Glomerular visceral epithelial cell (primary cell): ENCODE data around the gene FBXL7.

Experiments used
- DNase-seq: peaks from one replicate; pipeline ENCODE4 v3.0.0-alpha.2; 2016; ENCODE audit errors: extremely low spot score

The FBXL7 gene

DNA sequence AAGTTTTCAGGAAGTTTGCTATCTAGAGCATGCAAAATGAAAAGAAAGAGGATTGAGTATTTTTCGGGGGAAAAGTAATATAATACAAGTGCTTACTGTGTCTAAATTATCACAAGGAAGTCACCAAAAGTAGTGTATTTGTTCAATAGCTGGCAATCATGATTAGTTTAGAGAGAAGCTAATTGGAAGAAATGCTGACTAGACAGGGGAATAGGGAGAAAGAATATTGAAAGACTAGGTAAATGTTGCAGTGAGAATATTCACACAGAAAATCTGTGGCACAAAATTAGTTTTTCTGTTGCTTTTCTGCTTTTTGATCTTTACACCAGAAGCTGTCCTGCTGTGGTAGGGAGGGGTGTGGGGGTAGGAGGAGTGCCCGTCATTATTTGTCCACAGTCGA, 440.9 kb downstream of the FBXL7 start:
- DNase-seq: no peak

DNA sequence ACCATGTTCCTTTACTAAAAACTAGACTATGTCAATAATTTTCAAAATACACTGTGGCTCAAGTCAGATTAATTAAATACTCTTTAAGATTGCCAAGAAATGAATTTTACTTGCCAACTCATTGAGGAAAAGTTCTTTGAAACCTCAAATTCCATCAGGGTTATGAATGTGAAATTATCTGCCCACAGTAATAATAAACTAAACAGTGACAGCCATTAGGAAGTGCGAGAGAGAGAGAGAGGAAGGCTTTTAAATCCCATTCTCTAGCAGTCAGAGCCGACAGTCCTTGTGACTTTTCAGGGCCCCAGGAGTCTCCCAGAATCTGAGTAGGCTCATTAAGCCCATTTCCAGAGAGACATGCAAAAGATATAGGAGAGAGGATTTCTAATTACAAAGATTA, 443.5 kb downstream of the FBXL7 start:
- no peak for DNase-seq

DNA sequence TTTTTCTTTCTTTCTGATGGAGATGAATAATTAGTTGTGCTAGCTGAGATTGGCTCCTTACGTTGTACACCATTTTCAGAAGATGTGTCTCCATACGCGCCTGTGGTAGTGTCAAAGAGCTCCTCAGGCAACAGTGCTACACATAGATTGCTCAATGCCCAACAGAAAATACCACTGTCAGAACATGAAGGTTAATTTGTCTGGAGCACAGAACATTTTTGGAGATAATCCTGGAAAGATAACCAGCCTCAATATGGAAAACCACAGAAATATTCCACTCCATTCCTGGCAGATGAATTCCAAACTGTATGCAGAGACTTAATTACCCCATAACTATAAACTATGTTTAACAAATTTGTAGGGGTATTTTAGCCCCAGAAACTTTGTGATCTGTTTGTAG, 446.0 kb downstream of the FBXL7 start:
- DNase-seq: no peak

DNA sequence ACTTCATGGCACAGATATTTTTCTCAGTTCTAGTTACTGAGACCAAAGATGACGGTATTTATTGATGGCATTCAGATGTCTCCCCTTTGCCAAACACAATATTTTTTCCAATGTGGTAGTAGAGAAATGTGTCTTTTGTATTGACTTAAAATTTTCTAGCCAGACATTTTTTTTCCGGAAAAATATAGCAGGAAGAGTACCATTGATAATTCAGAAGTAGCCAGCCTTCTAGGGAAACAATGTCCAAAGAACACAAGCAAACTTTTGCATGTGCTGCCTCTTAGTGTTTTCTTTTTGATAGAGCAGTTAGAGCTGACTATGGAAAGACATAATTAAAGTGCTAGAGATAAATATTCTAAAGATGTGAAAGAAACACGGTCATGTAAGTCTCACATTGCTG, 448.2 kb downstream of the FBXL7 start:
- DNase-seq: no peak

DNA sequence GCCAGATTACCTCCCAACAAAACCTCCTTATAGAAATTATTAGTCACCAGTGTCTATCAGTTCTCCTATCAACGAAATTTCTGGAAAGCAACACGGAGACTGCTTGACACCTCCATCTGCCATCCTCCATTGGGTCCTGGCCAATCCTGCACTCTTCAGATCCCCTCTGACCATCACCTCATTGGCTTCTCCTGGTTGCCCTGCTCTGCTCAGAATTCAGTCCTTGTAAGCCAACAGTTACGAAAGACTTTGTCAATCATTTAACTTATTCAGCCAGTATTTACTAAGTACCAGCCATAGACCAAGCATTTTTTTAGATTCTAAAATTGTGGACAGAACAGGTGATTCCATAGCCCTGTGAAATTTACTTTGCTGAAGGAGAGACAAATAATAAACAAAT, 451.1 kb downstream of the FBXL7 start:
- no peak for DNase-seq

DNA sequence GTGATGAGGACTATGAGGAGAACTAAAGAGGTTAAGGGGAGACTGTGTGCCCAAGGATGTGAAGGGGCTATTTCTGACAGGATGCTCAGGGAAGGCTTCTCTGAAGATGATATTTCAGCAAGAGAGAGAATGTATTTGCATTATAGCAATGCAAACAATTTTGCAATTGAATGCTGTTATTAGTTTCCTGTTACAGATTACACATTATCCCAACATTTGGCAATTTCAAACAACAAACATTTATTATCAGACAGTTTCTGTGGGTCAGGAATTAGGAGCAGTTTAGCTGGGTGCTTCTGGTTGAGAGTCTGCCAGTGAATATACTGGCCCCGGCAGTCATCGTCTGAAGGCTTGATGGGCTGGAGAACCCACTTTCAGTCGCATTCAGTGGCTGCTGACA, 451.6 kb downstream of the FBXL7 start:
- DNase-seq: no peak

DNA sequence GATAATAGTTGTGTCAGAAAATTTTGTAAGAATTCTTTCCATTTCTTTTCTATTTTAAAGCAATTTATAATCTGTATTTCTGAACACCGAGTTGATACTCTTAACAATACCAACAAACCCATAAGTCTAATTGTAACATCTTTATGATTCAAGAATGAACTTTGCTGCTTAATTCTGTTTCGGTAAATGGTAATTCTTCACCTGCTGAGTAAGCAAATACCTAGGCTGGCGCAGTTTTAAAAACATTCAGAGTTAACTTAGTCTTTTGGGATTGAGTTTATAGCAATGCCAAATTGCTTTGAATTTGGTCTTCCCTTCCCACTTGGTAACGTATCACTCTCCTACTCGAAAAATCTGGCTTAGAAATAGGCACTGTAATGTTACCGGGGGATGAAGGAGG, 456.6 kb downstream of the FBXL7 start:
- DNase-seq: no peak

DNA sequence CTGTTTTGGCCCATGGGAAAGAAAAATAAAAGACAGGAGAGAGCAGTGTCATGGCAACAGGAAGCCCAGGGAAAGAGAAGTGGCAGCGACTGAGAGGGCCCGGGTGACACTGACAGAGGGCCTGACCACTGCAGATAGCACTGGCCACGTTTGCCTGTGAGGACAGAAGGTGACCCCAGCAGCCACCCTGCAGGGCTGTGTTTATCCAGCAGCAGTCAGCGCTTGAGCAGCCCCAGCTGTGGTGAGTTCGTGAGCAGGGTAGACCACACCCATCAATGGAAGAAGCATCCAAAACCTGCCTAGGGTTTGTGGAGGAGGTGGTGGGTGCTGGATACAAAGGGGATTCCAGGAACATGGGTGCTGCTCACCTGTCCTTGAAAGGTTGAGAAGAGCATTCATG, 457.1 kb downstream of the FBXL7 start:
- DNase-seq: no peak

DNA sequence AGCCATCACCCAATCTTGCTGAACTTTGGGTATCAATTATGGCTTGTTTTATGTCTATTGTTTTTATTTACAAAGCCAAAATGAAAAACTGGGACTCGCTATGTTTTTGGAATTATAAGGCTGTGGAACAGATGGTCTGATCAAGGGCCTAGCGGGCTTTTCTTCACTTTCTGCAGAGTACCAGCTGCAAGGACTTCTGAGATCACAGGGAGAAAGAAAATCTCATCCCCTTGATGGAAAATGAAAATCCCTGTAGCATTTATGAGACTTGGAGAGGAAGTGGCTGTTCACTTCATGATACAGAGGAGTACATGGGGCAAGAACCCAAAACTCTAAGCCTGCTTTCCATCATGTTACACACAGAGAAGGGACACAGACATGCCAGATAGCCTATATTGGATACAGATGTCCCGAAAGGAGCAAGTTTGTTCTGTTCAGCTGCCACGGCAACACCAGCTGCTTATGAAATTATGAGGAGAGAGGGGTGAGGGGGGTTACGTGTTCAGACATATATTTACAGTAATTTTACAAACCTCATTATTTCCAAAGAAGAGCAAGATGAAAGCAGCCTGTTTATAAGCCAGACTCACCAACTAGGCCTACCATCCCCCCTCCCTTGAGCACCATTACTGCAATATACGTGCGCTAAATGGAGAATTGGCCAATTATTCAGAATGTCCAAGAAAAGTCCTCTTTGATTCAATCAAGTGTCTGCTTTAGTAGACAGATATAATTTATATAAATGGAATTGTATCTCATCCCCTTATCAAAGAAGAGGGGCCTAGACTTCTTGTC, 459.6 kb downstream of the FBXL7 start:
- DNase-seq: no peak

DNA sequence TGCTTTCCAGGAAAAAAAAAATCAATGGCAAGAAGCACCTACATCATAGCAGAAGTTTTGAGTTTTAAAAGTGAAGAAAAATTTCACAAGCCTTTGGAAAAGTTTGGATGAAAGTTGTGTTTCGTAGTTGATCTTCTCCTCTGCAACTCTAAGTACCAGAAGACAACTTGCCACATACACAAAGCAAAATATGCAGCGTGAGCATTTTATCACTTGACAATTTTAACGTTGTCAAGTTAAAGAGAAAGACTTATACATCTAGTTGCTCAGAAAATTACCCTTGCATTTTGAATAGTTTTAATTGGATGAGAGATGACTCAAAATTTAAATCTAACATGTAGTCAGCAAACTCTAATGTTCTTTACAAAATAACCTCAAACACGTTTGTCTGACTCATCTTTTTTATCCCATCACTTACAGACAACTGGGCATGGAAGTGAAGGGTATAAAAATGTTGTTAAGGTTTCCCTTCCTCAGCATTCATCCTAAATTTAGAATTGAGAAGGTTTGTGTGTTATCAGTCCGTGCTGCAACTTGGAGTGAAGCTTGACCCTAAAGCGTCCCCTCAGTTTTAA, 466.2 kb downstream of the FBXL7 start:
- DNase-seq: no peak

DNA sequence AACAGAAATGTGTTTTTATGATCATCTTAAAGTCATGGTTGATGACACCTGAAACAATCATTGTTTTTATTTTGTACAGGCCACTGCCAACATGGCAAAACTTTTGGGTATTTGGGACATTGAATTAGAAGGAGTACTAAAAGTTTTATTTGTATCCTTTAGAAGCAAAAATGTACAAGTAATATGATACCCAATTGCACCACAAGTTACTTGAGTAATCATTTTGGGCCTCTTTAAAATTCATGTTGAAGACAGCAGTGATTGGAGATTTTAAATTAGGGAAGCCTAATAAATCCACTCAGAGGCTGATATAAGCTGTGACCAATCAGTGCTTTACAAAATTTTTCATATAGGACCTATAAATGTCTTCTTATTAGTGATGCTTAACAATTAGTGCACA, 466.7 kb downstream of the FBXL7 start:
- DNase-seq: no peak

DNA sequence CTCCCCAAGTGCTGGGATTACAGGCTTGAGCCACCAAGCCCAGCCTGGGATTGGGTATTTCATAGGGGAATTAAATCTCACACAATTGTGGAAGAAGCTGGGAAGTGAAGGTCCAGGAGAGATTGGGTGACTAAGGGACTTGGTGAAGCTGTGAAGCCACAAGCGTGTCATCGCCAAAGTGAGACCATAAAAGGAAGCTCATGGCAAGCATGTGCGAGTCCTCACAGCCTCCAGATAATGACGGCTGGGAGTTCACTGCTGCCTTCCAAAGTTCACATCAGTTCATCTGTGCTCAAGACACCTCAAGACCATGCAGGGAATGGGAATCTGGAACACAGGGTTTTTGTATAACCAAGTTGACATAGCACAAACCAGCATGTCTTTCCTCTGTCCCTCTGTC, 469.0 kb downstream of the FBXL7 start:
- DNase-seq: peak; percentile 18

DNA sequence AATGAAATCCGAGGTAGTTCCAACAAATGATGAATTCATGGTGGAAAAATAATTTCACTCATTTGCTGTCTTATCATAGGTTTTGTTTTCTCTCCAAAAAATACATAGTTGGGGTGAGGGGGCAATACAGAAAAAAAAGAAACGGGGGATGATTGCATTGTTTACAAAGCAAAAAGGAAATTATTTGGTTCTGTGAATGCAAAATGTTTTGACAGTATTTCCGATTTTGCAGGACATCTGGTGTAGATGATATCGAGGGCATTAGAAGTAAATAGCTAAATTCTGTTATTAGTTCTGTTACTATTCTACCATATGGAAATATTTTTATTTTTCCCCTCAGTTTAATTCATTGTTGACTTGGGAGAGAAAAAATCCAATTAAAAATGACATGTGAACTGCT, 477.9 kb downstream of the FBXL7 start:
- DNase-seq: no peak

DNA sequence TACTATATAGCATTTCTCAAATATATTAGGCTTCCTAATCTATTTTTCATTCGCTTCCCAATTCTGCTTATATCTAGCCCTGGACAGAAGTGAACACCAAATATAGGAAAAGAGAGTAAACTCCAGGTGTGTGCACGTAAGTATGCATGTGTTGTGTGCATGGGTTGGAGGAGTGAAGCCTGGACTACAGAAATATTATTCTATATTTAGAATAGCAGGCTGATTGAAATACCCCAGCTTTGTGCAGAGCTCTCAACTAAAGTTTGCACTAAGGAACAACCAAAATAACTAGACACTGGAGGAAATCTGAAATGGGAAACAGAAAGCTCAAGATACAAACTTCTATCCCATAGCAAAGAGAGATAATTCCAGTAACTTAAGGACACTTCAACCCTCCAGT, 480.9 kb downstream of the FBXL7 start:
- DNase-seq: no peak

DNA sequence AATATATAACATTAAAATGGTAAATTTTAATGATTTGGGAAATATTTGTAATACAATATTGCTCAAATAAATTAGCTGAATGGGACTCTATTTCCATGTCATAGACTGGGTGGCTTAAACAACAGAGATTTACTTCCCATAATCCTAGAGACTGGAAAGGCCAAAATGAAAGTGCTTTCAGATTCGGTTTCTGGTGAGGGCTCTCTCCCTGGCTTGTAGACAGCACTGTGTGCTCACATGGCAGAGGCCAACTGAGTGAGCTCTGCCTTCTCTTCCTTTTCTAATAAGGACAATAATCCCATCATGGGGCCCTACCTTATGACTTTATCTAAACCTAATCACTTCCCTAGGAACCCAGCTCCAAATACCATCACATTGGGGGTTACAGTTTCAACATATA, 483.4 kb downstream of the FBXL7 start:
- DNase-seq: no peak
